HEK293 (cell line): ENCODE results near the gene STK10.

ENCODE experiments used
- GLIS1 ChIP-seq: fragments of 450-650 bp; formaldehyde crosslinking; IDR thresholded peaks from 2 replicates; pipeline ENCODE4 v1.5.1; 2016; ENCODE audit warnings: missing biosample characterization, missing genetic modification characterization
- GLIS2 ChIP-seq: fragments of 450-650 bp; formaldehyde crosslinking; IDR thresholded peaks from 2 replicates; pipeline ENCODE4 v1.5.1; 2016; ENCODE audit warnings: missing biosample characterization, missing genetic modification characterization
- KLF7 ChIP-seq: fragments of 450-650 bp; formaldehyde crosslinking; IDR thresholded peaks from 2 replicates; pipeline ENCODE4 v1.5.1; 2016; ENCODE audit warnings: missing biosample characterization, missing genetic modification characterization, borderline replicate concordance
- MEIS1 ChIP-seq: sonication (generic); formaldehyde crosslinking; IDR thresholded peaks from 2 replicates; pipeline ENCODE4 v1.8.1; 2022; ENCODE audit warnings: missing genetic modification reagents, mild to moderate bottlenecking, borderline replicate concordance
- SP7 ChIP-seq: fragments of 450-650 bp; formaldehyde crosslinking; IDR thresholded peaks from 2 replicates; pipeline ENCODE4 v1.5.1; 2016; ENCODE audit warnings: missing biosample characterization, missing genetic modification characterization
- ZBTB21 ChIP-seq: fragments of 450-650 bp; formaldehyde crosslinking; IDR thresholded peaks from 2 replicates; pipeline ENCODE4 v1.5.1; 2017; ENCODE audit warnings: missing biosample characterization, missing genetic modification characterization
- ZIC2 ChIP-seq: fragments of 450-650 bp; formaldehyde crosslinking; IDR thresholded peaks from 2 replicates; pipeline ENCODE4 v1.5.1; 2016; ENCODE audit warnings: missing biosample characterization, missing genetic modification characterization
- ZNF16 ChIP-seq: fragments of 450-650 bp; formaldehyde crosslinking; IDR thresholded peaks from 2 replicates; pipeline ENCODE4 v1.5.1; 2016; ENCODE audit warnings: low read depth, missing biosample characterization, missing genetic modification characterization
- ZNF184 ChIP-seq: fragments of 450-650 bp; IDR thresholded peaks from 2 replicates; pipeline ENCODE4 v1.5.1; 2018; ENCODE audit warnings: missing biosample characterization, mild to moderate bottlenecking, missing genetic modification characterization
- ZNF202 ChIP-seq: fragments of 450-650 bp; formaldehyde crosslinking; IDR thresholded peaks from 2 replicates; pipeline ENCODE4 v1.5.1; 2016; ENCODE audit warnings: missing biosample characterization, missing genetic modification characterization, borderline replicate concordance
- ZNF239 ChIP-seq: fragments of 450-650 bp; formaldehyde crosslinking; IDR thresholded peaks from 2 replicates; pipeline ENCODE4 v1.5.1; 2016; ENCODE audit warnings: missing biosample characterization, missing genetic modification characterization
- ZNF266 ChIP-seq: fragments of 450-650 bp; formaldehyde crosslinking; IDR thresholded peaks from 2 replicates; pipeline ENCODE4 v1.5.1; 2016; ENCODE audit warnings: missing biosample characterization, missing genetic modification characterization, low read depth
- ZNF350 ChIP-seq: fragments of 450-650 bp; formaldehyde crosslinking; IDR thresholded peaks from 2 replicates; pipeline ENCODE4 v1.5.0; 2017; ENCODE audit warnings: missing biosample characterization, mild to moderate bottlenecking, missing genetic modification characterization
- ZNF394 ChIP-seq: fragments of 450-650 bp; formaldehyde crosslinking; IDR thresholded peaks from 2 replicates; pipeline ENCODE4 v1.5.1; 2016; ENCODE audit warnings: missing biosample characterization, missing genetic modification characterization, mild to moderate bottlenecking, moderate library complexity, borderline replicate concordance
- ZNF529 ChIP-seq: fragments of 450-650 bp; formaldehyde crosslinking; IDR thresholded peaks from 2 replicates; pipeline ENCODE4 v1.5.1; 2017; ENCODE audit warnings: missing genetic modification characterization, missing biosample characterization; ENCODE audit not compliant: insufficient replicate concordance
- ZNF549 ChIP-seq: fragments of 450-650 bp; IDR thresholded peaks from 2 replicates; pipeline ENCODE4 v1.5.1; 2018; ENCODE audit warnings: missing biosample characterization, missing genetic modification characterization, mild to moderate bottlenecking, inconsistent platforms, moderate library complexity
- ZNF623 ChIP-seq: fragments of 450-650 bp; formaldehyde crosslinking; IDR thresholded peaks from 2 replicates; pipeline ENCODE4 v1.5.1; 2016; ENCODE audit warnings: missing biosample characterization, missing genetic modification characterization
- ZNF768 ChIP-seq: fragments of 450-650 bp; formaldehyde crosslinking; IDR thresholded peaks from 2 replicates; pipeline ENCODE4 v1.5.1; 2018; ENCODE audit warnings: missing biosample characterization, mild to moderate bottlenecking, missing genetic modification characterization
- ZNF777 ChIP-seq: fragments of 450-650 bp; formaldehyde crosslinking; IDR thresholded peaks from 2 replicates; pipeline ENCODE4 v1.5.1; 2017; ENCODE audit warnings: missing biosample characterization, missing genetic modification characterization, borderline replicate concordance
- TF ChIP-seq, protein P1 (sequence below): fragments of 450-650 bp; formaldehyde crosslinking; IDR thresholded peaks from 2 replicates; pipeline ENCODE4 v1.5.1; 2016; ENCODE audit warnings: missing biosample characterization, missing genetic modification characterization, borderline replicate concordance
- TF ChIP-seq, protein P2 (sequence below): fragments of 450-650 bp; formaldehyde crosslinking; IDR thresholded peaks from 2 replicates; pipeline ENCODE4 v1.5.1; 2016; ENCODE audit warnings: missing biosample characterization, missing genetic modification characterization
- TF ChIP-seq, protein P3 (sequence below): fragments of 450-650 bp; formaldehyde crosslinking; IDR thresholded peaks from 2 replicates; pipeline ENCODE4 v1.5.1; 2016; ENCODE audit warnings: missing biosample characterization, missing genetic modification characterization

The STK10 gene

DNA sequence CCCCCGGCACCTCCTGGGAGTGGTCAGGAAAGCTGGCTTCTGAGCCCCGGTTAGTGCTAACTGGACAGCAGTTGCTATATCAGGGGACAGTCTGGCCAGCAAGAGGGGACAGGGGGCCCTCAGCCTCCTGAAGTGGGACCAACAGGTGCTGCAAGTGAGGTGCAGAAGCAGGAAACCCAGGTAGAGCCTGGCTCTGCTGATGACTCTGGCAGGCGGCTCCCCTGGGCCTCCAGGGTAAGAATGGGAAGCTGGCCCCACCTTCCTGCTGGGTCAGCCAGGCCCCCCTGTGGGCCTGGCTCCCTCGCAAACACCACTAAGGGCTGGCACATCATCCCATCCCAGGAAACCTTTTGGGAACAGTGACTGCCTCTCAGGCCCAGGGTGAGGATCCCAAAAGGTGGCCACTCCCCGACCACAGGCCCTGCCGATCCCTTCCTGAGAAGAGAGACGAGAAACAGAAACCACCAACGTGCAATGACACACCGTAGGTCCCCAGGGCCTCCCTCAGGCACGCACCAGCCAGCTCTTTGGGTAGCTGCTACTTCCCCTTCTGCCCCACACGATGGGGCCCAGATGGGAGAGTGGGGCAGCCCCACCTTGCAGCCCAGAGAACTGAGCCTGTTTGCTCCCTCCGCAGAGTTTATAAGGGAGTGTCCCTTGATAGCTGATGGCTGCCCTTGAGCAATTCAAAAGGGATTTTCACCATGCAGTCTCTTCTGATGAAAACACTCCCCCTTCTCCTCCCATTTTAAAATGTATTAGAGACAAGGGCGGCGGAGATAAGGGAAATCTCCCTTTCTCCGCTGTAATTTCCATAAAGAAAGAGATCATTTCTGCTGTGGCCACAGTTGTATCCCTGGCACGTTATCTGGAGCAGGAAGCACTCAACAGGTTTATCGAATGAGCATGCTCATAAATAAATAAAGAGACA is 76.8 kb downstream of the STK10 start (continued):
- TF ChIP-seq, protein P1, sequence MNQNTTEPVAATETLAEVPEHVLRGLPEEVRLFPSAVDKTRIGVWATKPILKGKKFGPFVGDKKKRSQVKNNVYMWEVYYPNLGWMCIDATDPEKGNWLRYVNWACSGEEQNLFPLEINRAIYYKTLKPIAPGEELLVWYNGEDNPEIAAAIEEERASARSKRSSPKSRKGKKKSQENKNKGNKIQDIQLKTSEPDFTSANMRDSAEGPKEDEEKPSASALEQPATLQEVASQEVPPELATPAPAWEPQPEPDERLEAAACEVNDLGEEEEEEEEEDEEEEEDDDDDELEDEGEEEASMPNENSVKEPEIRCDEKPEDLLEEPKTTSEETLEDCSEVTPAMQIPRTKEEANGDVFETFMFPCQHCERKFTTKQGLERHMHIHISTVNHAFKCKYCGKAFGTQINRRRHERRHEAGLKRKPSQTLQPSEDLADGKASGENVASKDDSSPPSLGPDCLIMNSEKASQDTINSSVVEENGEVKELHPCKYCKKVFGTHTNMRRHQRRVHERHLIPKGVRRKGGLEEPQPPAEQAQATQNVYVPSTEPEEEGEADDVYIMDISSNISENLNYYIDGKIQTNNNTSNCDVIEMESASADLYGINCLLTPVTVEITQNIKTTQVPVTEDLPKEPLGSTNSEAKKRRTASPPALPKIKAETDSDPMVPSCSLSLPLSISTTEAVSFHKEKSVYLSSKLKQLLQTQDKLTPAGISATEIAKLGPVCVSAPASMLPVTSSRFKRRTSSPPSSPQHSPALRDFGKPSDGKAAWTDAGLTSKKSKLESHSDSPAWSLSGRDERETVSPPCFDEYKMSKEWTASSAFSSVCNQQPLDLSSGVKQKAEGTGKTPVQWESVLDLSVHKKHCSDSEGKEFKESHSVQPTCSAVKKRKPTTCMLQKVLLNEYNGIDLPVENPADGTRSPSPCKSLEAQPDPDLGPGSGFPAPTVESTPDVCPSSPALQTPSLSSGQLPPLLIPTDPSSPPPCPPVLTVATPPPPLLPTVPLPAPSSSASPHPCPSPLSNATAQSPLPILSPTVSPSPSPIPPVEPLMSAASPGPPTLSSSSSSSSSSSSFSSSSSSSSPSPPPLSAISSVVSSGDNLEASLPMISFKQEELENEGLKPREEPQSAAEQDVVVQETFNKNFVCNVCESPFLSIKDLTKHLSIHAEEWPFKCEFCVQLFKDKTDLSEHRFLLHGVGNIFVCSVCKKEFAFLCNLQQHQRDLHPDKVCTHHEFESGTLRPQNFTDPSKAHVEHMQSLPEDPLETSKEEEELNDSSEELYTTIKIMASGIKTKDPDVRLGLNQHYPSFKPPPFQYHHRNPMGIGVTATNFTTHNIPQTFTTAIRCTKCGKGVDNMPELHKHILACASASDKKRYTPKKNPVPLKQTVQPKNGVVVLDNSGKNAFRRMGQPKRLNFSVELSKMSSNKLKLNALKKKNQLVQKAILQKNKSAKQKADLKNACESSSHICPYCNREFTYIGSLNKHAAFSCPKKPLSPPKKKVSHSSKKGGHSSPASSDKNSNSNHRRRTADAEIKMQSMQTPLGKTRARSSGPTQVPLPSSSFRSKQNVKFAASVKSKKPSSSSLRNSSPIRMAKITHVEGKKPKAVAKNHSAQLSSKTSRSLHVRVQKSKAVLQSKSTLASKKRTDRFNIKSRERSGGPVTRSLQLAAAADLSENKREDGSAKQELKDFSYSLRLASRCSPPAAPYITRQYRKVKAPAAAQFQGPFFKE, result no peak
- TF ChIP-seq, protein P2, sequence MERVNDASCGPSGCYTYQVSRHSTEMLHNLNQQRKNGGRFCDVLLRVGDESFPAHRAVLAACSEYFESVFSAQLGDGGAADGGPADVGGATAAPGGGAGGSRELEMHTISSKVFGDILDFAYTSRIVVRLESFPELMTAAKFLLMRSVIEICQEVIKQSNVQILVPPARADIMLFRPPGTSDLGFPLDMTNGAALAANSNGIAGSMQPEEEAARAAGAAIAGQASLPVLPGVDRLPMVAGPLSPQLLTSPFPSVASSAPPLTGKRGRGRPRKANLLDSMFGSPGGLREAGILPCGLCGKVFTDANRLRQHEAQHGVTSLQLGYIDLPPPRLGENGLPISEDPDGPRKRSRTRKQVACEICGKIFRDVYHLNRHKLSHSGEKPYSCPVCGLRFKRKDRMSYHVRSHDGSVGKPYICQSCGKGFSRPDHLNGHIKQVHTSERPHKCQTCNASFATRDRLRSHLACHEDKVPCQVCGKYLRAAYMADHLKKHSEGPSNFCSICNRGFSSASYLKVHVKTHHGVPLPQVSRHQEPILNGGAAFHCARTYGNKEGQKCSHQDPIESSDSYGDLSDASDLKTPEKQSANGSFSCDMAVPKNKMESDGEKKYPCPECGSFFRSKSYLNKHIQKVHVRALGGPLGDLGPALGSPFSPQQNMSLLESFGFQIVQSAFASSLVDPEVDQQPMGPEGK (tag by site-specific recombination), result peak; percentile 84
- TF ChIP-seq ZBTB21 (tag by site-specific recombination) (no peak), GLIS2 (tag by site-specific recombination) (peak; percentile 89), ZNF239 (tag by site-specific recombination) (no peak), ZNF350 (tag by site-specific recombination) (no peak), ZNF16 (tag by site-specific recombination) (no peak), ZNF623 (tag by site-specific recombination) (no peak), ZNF394 (tag by site-specific recombination) (peak; percentile 20; the same call in 1 of the 2 replicates), ZNF266 (no peak), KLF7 (tag by site-specific recombination) (0 out of 2 replicates have a peak, but pooled peaks have one; percentile 28), ZNF549 (tag by site-specific recombination) (no peak), MEIS1 (CRISPR knock-in tag) (no peak), GLIS1 (peak; percentile 96), ZIC2 (tag by site-specific recombination) (peak; percentile 87), ZNF777 (tag by site-specific recombination) (no peak), SP7 (tag by site-specific recombination) (peak; percentile 68), ZNF529 (tag by site-specific recombination) (no peak), ZNF184 (tag by site-specific recombination) (no peak), ZNF768 (tag by site-specific recombination) (no peak), ZNF202 (tag by site-specific recombination) (no peak)
- TF ChIP-seq, protein P3, sequence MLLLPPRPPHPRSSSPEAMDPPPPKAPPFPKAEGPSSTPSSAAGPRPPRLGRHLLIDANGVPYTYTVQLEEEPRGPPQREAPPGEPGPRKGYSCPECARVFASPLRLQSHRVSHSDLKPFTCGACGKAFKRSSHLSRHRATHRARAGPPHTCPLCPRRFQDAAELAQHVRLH (tag by site-specific recombination), result no peak
